K562 (cell line): ENCODE results near the gene PNPLA7.

Source experiments
- CEBPB ChIP-seq: fragments of 450-650 bp; IDR thresholded peaks from 2 replicates; pipeline ENCODE4 v1.6.1; 2016; ENCODE audit warnings: missing genetic modification characterization, missing compliant biosample characterization
- CTCF ChIP-seq, 3 experiments: IDR thresholded peaks in 2 of 3; conservative IDR thresholded peaks in 1 of 3; 2 replicates each; pipeline ENCODE4 v1.5.1; 2011 to 2012; ENCODE audit warnings: low read length in 3 of 3, mild to moderate bottlenecking in 3 of 3, control low read depth in 2 of 3, improper control_type of control experiment in 1 of 3, inconsistent platforms in 1 of 3, low read depth in 1 of 3, mixed read lengths in 1 of 3, moderate library complexity in 1 of 3; ENCODE audit not compliant: insufficient read depth in 2 of 3
- ETV5 ChIP-seq: sonication (generic); formaldehyde crosslinking; IDR thresholded peaks from 2 replicates; pipeline ENCODE4 v1.4.0; 2020; ENCODE audit warnings: low read depth, mild to moderate bottlenecking, missing genetic modification reagents
- FOXJ3 ChIP-seq: sonication (generic); formaldehyde crosslinking; IDR thresholded peaks from 2 replicates; pipeline ENCODE4 v1.4.0; 2020; ENCODE audit warnings: mild to moderate bottlenecking, missing genetic modification reagents
- PHTF2 ChIP-seq: fragments of 250-450 bp; sonication (Bioruptor Pico); IDR thresholded peaks from 2 replicates; pipeline ENCODE4 v1.5.0; 2021; ENCODE audit warnings: mild to moderate bottlenecking
- POLR2A ChIP-seq: fragments of 450-650 bp; conservative IDR thresholded peaks from 2 replicates; pipeline ENCODE4 v1.6.1; 2016
- PTBP1 ChIP-seq: fragments of 200-400 bp; formaldehyde crosslinking; IDR thresholded peaks from 2 replicates; pipeline ENCODE4 v1.6.1; 2017; ENCODE audit warnings: low read depth, low read length
- SMARCC2 ChIP-seq: fragments of 450-650 bp; IDR thresholded peaks from 2 replicates; pipeline ENCODE4 v1.6.1; 2017; ENCODE audit warnings: antibody characterized with exemption, moderate library complexity, mild to moderate bottlenecking, low read depth
- SMC3 ChIP-seq: conservative IDR thresholded peaks from 2 replicates; pipeline ENCODE4 v1.6.1; 2011; ENCODE audit warnings: low read depth, low read length, improper control_type of control experiment; ENCODE audit not compliant: insufficient read depth
- TAF1 ChIP-seq: IDR thresholded peaks from 2 replicates; pipeline ENCODE4 v1.6.1; 2011; ENCODE audit warnings: mild to moderate bottlenecking, low read length, moderate library complexity; ENCODE audit not compliant: insufficient read depth, control insufficient read depth, severe bottlenecking; ENCODE audit errors: extremely low read depth
- ZNF253 ChIP-seq: fragments of 250-450 bp; sonication (Bioruptor Pico); conservative IDR thresholded peaks from 2 replicates; pipeline ENCODE4 v1.6.1; 2021; ENCODE audit warnings: mild to moderate bottlenecking
- ZNF780A ChIP-seq: fragments of 250-450 bp; sonication (Bioruptor Pico); IDR thresholded peaks from 2 replicates; pipeline ENCODE4 v1.5.0; 2021; ENCODE audit warnings: mild to moderate bottlenecking
- TF ChIP-seq, protein P1 (sequence below): sonication (generic); formaldehyde crosslinking; IDR thresholded peaks from 2 replicates; pipeline ENCODE4 v1.8.0; 2023; ENCODE audit warnings: missing genetic modification reagents, mild to moderate bottlenecking, borderline replicate concordance

DNA sequence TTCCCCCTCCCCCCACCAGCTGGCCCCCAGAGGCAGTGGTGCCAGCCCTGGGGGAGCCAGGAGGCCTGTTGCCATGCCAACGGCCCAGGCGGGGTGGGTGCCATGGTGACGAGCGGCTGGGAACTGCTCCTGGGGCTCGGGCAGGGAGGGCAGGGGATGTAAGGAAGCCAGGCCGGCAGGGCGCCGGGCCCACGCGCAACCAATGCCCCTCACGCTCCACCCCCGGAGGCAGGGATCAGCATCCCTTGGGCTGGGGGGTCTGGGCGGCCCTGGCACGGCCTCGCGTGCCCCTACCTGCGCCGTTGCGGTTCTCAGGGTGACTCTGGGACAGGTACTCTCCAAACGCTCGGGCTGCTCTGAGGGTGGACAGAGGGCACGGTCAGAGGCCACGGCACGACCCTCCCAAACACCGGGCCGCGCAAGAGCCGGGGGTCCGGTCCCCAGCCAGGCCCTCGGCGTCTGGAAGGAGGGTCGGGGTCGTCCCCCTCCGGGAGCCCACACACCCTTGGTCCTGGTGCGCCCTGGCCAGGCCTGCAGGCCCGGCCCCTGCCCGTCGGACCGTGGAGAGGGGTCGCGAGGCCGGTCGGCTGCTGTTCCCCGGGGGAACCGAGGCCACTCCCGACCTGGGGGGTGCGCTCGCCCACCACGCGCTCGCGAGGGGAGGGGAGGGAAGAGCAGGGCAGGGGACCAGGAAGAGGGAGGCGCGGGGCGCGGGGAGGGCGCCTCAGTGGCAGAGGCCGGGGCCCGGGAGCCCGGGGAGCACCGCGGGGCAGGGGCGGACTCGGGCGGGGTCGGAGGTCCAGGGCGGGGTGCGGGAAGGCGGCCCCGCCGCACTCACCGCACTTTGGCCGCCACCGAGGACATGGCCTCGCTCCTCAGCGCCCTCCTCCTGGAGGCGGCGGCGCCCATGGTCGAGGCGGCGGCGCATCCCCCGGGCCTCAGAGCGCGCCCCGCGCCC is 91.7 kb downstream of the PNPLA7 start:
- TF ChIP-seq ZNF780A (CRISPR knock-in tag) (no peak), CTCF (IDR thresholded peaks at IDR 0.05 in 2 of 3, conservative IDR thresholded peaks at IDR 0.05 in 1 of 3; ENCODE audit: insufficient read depth in 2 of 3, low read depth in 1 of 3, low read length in 3 of 3) (no peak), SMARCC2 (no peak), FOXJ3 (CRISPR knock-in tag) (no peak), ZNF253 (CRISPR knock-in tag) (no peak), POLR2A (no peak), CEBPB (tag) (no peak), PHTF2 (CRISPR knock-in tag) (no peak), SMC3 (no peak), ETV5 (CRISPR knock-in tag) (no peak), PTBP1 (no peak), TAF1 (no peak)
- TF ChIP-seq, protein P1, sequence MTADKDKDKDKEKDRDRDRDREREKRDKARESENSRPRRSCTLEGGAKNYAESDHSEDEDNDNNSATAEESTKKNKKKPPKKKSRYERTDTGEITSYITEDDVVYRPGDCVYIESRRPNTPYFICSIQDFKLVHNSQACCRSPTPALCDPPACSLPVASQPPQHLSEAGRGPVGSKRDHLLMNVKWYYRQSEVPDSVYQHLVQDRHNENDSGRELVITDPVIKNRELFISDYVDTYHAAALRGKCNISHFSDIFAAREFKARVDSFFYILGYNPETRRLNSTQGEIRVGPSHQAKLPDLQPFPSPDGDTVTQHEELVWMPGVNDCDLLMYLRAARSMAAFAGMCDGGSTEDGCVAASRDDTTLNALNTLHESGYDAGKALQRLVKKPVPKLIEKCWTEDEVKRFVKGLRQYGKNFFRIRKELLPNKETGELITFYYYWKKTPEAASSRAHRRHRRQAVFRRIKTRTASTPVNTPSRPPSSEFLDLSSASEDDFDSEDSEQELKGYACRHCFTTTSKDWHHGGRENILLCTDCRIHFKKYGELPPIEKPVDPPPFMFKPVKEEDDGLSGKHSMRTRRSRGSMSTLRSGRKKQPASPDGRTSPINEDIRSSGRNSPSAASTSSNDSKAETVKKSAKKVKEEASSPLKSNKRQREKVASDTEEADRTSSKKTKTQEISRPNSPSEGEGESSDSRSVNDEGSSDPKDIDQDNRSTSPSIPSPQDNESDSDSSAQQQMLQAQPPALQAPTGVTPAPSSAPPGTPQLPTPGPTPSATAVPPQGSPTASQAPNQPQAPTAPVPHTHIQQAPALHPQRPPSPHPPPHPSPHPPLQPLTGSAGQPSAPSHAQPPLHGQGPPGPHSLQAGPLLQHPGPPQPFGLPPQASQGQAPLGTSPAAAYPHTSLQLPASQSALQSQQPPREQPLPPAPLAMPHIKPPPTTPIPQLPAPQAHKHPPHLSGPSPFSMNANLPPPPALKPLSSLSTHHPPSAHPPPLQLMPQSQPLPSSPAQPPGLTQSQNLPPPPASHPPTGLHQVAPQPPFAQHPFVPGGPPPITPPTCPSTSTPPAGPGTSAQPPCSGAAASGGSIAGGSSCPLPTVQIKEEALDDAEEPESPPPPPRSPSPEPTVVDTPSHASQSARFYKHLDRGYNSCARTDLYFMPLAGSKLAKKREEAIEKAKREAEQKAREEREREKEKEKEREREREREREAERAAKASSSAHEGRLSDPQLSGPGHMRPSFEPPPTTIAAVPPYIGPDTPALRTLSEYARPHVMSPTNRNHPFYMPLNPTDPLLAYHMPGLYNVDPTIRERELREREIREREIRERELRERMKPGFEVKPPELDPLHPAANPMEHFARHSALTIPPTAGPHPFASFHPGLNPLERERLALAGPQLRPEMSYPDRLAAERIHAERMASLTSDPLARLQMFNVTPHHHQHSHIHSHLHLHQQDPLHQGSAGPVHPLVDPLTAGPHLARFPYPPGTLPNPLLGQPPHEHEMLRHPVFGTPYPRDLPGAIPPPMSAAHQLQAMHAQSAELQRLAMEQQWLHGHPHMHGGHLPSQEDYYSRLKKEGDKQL = no peak
